ENCODE measurements around the gene LARP1.

GRCh38 chr5:154709368-154710305 is 45.5 kb upstream of the LARP1 start:
- TF ChIP-seq, protein P1, sequence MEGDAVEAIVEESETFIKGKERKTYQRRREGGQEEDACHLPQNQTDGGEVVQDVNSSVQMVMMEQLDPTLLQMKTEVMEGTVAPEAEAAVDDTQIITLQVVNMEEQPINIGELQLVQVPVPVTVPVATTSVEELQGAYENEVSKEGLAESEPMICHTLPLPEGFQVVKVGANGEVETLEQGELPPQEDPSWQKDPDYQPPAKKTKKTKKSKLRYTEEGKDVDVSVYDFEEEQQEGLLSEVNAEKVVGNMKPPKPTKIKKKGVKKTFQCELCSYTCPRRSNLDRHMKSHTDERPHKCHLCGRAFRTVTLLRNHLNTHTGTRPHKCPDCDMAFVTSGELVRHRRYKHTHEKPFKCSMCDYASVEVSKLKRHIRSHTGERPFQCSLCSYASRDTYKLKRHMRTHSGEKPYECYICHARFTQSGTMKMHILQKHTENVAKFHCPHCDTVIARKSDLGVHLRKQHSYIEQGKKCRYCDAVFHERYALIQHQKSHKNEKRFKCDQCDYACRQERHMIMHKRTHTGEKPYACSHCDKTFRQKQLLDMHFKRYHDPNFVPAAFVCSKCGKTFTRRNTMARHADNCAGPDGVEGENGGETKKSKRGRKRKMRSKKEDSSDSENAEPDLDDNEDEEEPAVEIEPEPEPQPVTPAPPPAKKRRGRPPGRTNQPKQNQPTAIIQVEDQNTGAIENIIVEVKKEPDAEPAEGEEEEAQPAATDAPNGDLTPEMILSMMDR (IDR thresholded peaks at IDR 0.05) = no peak
- TF ChIP-seq EZH2 (IDR thresholded peaks at IDR 0.05; ENCODE audit: borderline replicate concordance, insufficient read depth, low read depth, low read length, poor library complexity, severe bottlenecking) = no peak
